NT2/D1 (cell line): ENCODE measurements around the gene GAS7.

Experiments
- SUZ12 ChIP-seq: IDR thresholded peaks from 2 replicates; pipeline ENCODE4 v1.6.1; 2011; ENCODE audit not compliant: insufficient read length, insufficient read depth; ENCODE audit errors: extremely low read depth
- YY1 ChIP-seq: IDR thresholded peaks from 2 replicates; pipeline ENCODE4 v1.6.1; 2011; ENCODE audit not compliant: insufficient read length, insufficient read depth
- ZNF274 ChIP-seq: IDR thresholded peaks from 2 replicates; pipeline ENCODE4 v1.6.1; 2011; ENCODE audit warnings: mild to moderate bottlenecking, low read depth, low read length

- no peak for TF ChIP-seq YY1
- TF ChIP-seq ZNF274 = no peak
- TF ChIP-seq SUZ12 = no peak
These were observed 299.6 kb downstream of the GAS7 start for GRCh38 chr17:9898812-9899211.
